Trophoblast cell (in vitro differentiated cells and primary cell): ENCODE results near the gene LRATD1.
A peak's percentile ranks its signal among the peaks of the same experiment; 100 is the strongest.

Experiments used
- DNase-seq, 2 donors: peaks; one replicate each; pipeline ENCODE4 v3.0.0-alpha.2; 2016
- H2AFZ ChIP-seq: 2 replicates; pipeline ENCODE4 v1.6.1; 2013; ENCODE audit warnings: low read length, moderate library complexity, mild to moderate bottlenecking; ENCODE audit not compliant: insufficient read depth, poor library complexity
- H2AK5ac ChIP-seq: 2 replicates; pipeline ENCODE4 v1.6.1; 2013; ENCODE audit warnings: mild to moderate bottlenecking, low read length
- H2BK120ac ChIP-seq: 2 replicates; pipeline ENCODE4 v1.6.1; 2013; ENCODE audit warnings: low read length, mild to moderate bottlenecking, moderate library complexity; ENCODE audit not compliant: insufficient read depth, poor library complexity
- H2BK12ac ChIP-seq: 2 replicates; pipeline ENCODE4 v1.6.1; 2013; ENCODE audit warnings: mild to moderate bottlenecking, low read length, moderate library complexity
- H2BK5ac ChIP-seq: 2 replicates; pipeline ENCODE4 v1.6.1; 2013; ENCODE audit warnings: low read length, low read depth, moderate library complexity, mild to moderate bottlenecking; ENCODE audit not compliant: poor library complexity
- H3K14ac ChIP-seq: 2 replicates; pipeline ENCODE4 v1.6.1; 2013; ENCODE audit warnings: mild to moderate bottlenecking, low read length
- H3K18ac ChIP-seq: 2 replicates; pipeline ENCODE4 v1.6.1; 2013; ENCODE audit warnings: mild to moderate bottlenecking, low read length
- H3K23ac ChIP-seq: 2 replicates; pipeline ENCODE4 v1.6.1; 2013; ENCODE audit warnings: low read length
- H3K27ac ChIP-seq: 2 replicates; pipeline ENCODE4 v1.5.1; 2013; ENCODE audit warnings: low read depth, mild to moderate bottlenecking, inconsistent platforms, low read length, moderate library complexity
- H3K27me3 ChIP-seq: 2 replicates; pipeline ENCODE4 v1.6.1; 2013; ENCODE audit warnings: inconsistent platforms, mild to moderate bottlenecking, low read length, moderate library complexity; ENCODE audit not compliant: insufficient read depth
- H3K36me3 ChIP-seq, 2 experiments: 1 replicate in 1 of 2; 2 replicates in 1 of 2; pipeline ENCODE4 v1.6.1; 2013; ENCODE audit warnings: low read length in 2 of 2, mild to moderate bottlenecking in 2 of 2, moderate library complexity in 1 of 2; ENCODE audit not compliant: insufficient read depth in 2 of 2, control insufficient read depth in 1 of 2
- H3K4ac ChIP-seq: 2 replicates; pipeline ENCODE4 v1.6.1; 2013; ENCODE audit warnings: low read depth, mild to moderate bottlenecking, low read length, moderate library complexity
- H3K4me1 ChIP-seq, 2 experiments: 1 replicate in 1 of 2; 2 replicates in 1 of 2; pipeline ENCODE4 v1.6.1; 2013; ENCODE audit warnings: low read length in 2 of 2, mild to moderate bottlenecking in 2 of 2, moderate library complexity in 1 of 2; ENCODE audit not compliant: insufficient read depth in 2 of 2, control insufficient read depth in 1 of 2
- H3K4me2 ChIP-seq: 2 replicates; pipeline ENCODE4 v1.6.1; 2013; ENCODE audit warnings: inconsistent platforms, mild to moderate bottlenecking, low read length, moderate library complexity
- H3K4me3 ChIP-seq: 2 replicates; pipeline ENCODE4 v1.5.1; 2013; ENCODE audit warnings: mild to moderate bottlenecking, low read depth, low read length, inconsistent platforms
- H3K79me1 ChIP-seq: one replicate; pipeline ENCODE4 v1.6.1; 2013; ENCODE audit warnings: low read length
- H3K79me2 ChIP-seq: 2 replicates; pipeline ENCODE4 v1.6.1; 2013; ENCODE audit warnings: low read length, mild to moderate bottlenecking; ENCODE audit not compliant: control insufficient read depth, insufficient read depth, poor library complexity
- H3K9ac ChIP-seq: 2 replicates; pipeline ENCODE4 v1.6.1; 2013; ENCODE audit warnings: mild to moderate bottlenecking, low read length
- H3K9me3 ChIP-seq: 2 replicates; pipeline ENCODE4 v1.6.1; 2013; ENCODE audit warnings: low read depth, mild to moderate bottlenecking, control low read depth, inconsistent platforms, low read length; ENCODE audit not compliant: insufficient read depth
- H4K12ac ChIP-seq: 2 replicates; pipeline ENCODE4 v1.6.1; 2013; ENCODE audit warnings: low read depth, mild to moderate bottlenecking, low read length, moderate library complexity
- H4K8ac ChIP-seq: 2 replicates; pipeline ENCODE4 v1.6.1; 2013; ENCODE audit warnings: low read depth, mild to moderate bottlenecking, low read length, moderate library complexity
- H4K91ac ChIP-seq: one replicate; pipeline ENCODE4 v1.6.1; 2013; ENCODE audit warnings: low read depth, mild to moderate bottlenecking, low read length, moderate library complexity
- WGBS: extraction: QIAGEN DNeasy Blood & Tissue Kit; methylation state at CpG from one replicate; pipeline ENCODE4 v1.1.7; 2013; ENCODE audit warnings: missing lambda C conversion rate; ENCODE audit not compliant: insufficient read length, insufficient coverage; ENCODE audit errors: extremely low coverage; 5-methylcytosine and 5-hydroxymethylcytosine counted together

The LRATD1 gene

GRCh38 chr2:14635391-14635871 lies 2.9 kb downstream of the LRATD1 start:
- H3K4me2 ChIP-seq, result peak overlapping the region; percentile 99
- peaks cover 13% of the 10 kb centered on the region for H3K27me3 ChIP-seq
- H2BK120ac ChIP-seq, result no peak overlapping the region
- H3K4ac ChIP-seq, result no peak overlapping the region
- peak overlapping the region; percentile 18 for H4K8ac ChIP-seq
- WGBS, result no CpG with 5 or more reads among the region's 24 CpGs
- DNase-seq, result peak; percentile 87 to 89
- no peak overlapping the region for H4K12ac ChIP-seq
- peak overlapping the region; percentile 68 for H3K4me3 ChIP-seq
- H3K23ac ChIP-seq, result no peak overlapping the region
- H3K18ac ChIP-seq, result no peak overlapping the region
- no peaks in the 10 kb centered on the region for H3K36me3 ChIP-seq
- peak overlapping the region; percentile 16 for H4K91ac ChIP-seq
- H3K9me3 ChIP-seq, result peaks cover 2% of the 10 kb centered on the region
- H3K14ac ChIP-seq, result no peak overlapping the region
- peaks cover 3% of the 10 kb centered on the region for H3K79me2 ChIP-seq
- H2BK12ac ChIP-seq, result no peak overlapping the region
- peaks cover 11 to 18% of the 10 kb centered on the region in 2 experiments for H3K4me1 ChIP-seq
- H2BK5ac ChIP-seq, result no peak overlapping the region
- H2AK5ac ChIP-seq, result no peak overlapping the region
- H3K79me1 ChIP-seq, result peaks cover 4% of the 10 kb centered on the region
- H3K27ac ChIP-seq, result no peak overlapping the region
- H2AFZ ChIP-seq, result peak overlapping the region; percentile 21
- peak overlapping the region; percentile 45 for H3K9ac ChIP-seq

DNA sequence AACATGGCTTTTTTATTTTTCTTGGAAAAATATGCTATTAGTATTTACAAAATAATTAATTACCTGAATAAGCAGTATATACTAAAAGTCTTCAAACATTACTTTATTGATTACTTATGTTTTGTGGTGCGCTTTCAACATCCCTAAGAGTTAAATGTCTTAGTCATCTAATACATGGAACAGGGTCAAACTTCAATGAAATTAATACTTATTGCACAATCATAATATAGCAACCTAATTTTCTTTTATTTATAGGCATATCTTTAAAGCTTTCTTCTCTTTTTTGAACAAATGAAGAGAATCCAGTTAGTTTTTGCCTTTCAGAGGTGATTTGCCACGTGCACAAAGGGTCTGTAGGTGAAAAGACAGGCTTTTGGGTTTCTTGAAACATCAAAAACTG lies 6.0 kb downstream of the LRATD1 start:
- Histone ChIP-seq H3K4ac (no peak overlapping the region), H3K4me3 (no peak overlapping the region), H3K27me3 (peaks cover 7% of the 10 kb centered on the region), H3K9me3 (no peaks in the 10 kb centered on the region), H3K23ac (no peak overlapping the region), H3K79me2 (no peaks in the 10 kb centered on the region), H2AFZ (no peak overlapping the region), H2BK12ac (no peak overlapping the region), H3K4me1 (peaks cover 6 to 10% of the 10 kb centered on the region in 2 experiments), H3K18ac (no peak overlapping the region), H4K8ac (no peak overlapping the region), H4K91ac (no peak overlapping the region), H3K9ac (no peak overlapping the region), H2BK5ac (no peak overlapping the region), H3K14ac (no peak overlapping the region), H3K79me1 (no peaks in the 10 kb centered on the region), H3K27ac (no peak overlapping the region), H2BK120ac (no peak overlapping the region), H2AK5ac (no peak overlapping the region), H3K36me3 (no peaks in the 10 kb centered on the region), H4K12ac (no peak overlapping the region), H3K4me2 (no peak overlapping the region)
- WGBS, result no CpG with 5 or more reads among the region's 2 CpGs
- DNase-seq, result no peak

GRCh38 chr2:14641116-14641515 lies 8.6 kb downstream of the LRATD1 start:
- Histone ChIP-seq H3K79me1 (no peaks in the 10 kb centered on the region), H3K14ac (no peak overlapping the region), H2BK5ac (no peak overlapping the region), H2AFZ (no peak overlapping the region), H4K12ac (no peak overlapping the region), H3K4me3 (no peak overlapping the region), H3K18ac (no peak overlapping the region), H2AK5ac (no peak overlapping the region), H2BK12ac (no peak overlapping the region), H3K4me2 (no peak overlapping the region), H3K23ac (no peak overlapping the region), H3K4ac (no peak overlapping the region), H3K36me3 (no peaks in the 10 kb centered on the region), H3K79me2 (no peaks in the 10 kb centered on the region), H4K8ac (no peak overlapping the region), H4K91ac (no peak overlapping the region), H3K27ac (no peak overlapping the region), H3K27me3 (no peaks in the 10 kb centered on the region), H3K9me3 (no peaks in the 10 kb centered on the region), H2BK120ac (no peak overlapping the region), H3K4me1 (no peaks in the 10 kb centered on the region), H3K9ac (no peak overlapping the region)
- no peak for DNase-seq
- WGBS, result no CpG with 5 or more reads among the region's 4 CpGs

DNA sequence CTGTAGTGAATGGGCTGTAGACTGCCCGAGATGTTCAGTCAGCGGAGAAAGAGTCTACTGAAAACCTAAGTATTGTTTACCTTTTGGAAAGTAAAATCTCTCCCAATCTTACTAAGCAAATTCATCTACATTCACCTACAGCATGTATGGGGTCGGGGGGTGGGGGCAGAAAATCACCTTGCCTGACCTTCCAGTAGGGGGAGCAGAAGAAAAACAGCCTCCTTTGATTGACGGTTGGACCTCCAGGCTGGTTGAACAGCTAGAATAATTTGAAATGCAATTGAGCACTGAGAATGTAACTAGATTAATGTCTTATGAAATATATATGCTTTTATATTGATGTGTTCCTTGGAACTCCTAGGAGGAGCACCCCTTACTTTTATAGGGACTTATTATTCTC lies 10.0 kb downstream of the LRATD1 start:
- no peak overlapping the region for H3K27ac ChIP-seq
- no peak overlapping the region for H3K4me2 ChIP-seq
- H4K12ac ChIP-seq, result no peak overlapping the region
- H2AFZ ChIP-seq, result no peak overlapping the region
- no peak overlapping the region for H2BK12ac ChIP-seq
- no peak overlapping the region for H3K4ac ChIP-seq
- no peaks in the 10 kb centered on the region for H3K36me3 ChIP-seq
- no peak overlapping the region for H3K14ac ChIP-seq
- H4K8ac ChIP-seq, result no peak overlapping the region
- no peak overlapping the region for H2BK5ac ChIP-seq
- no peak overlapping the region for H2BK120ac ChIP-seq
- H3K9me3 ChIP-seq, result no peaks in the 10 kb centered on the region
- DNase-seq, result no peak
- H3K79me2 ChIP-seq, result no peaks in the 10 kb centered on the region
- no peak overlapping the region for H3K23ac ChIP-seq
- no peaks in the 10 kb centered on the region for H3K27me3 ChIP-seq
- H4K91ac ChIP-seq, result no peak overlapping the region
- no peak overlapping the region for H3K9ac ChIP-seq
- no peak overlapping the region for H2AK5ac ChIP-seq
- no peak overlapping the region for H3K18ac ChIP-seq
- no peaks in the 10 kb centered on the region for H3K79me1 ChIP-seq
- H3K4me1 ChIP-seq, result no peaks in the 10 kb centered on the region
- no CpG with 5 or more reads among the region's 4 CpGs for WGBS
- H3K4me3 ChIP-seq, result no peak overlapping the region
